ENCODE measurements around the gene FBXO24. TPM values are rescaled to one million over a fixed set of nuclear protein-coding genes. Genes with fewer than 3 reads are reported as not detected.

The FBXO24 gene
- total and polyA plus RNA-seq, 2 of the 8 experiments (the other 6 are each of a cell fraction or from before 2014, with no cell fraction given) = 0.35 to 0.57 TPM

GRCh38 chr7:100632951-100633717, 47.0 kb downstream of the FBXO24 start (continued):
- peak; percentile 45 to 71 (median 63) for TF ChIP-seq CTCF (IDR thresholded peaks at IDR 0.05; ENCODE audit: control extremely low read depth in 1 of 3, insufficient read depth in 1 of 3, low read depth in 1 of 3, low read length in 3 of 3)
- TF ChIP-seq BACH1 (IDR thresholded peaks at IDR 0.05; ENCODE audit: low read length) = 0 out of 2 replicates have a peak, but pooled peaks have one; percentile 37
- no peak for TF ChIP-seq RXRA (IDR thresholded peaks at IDR 0.05; ENCODE audit: insufficient read depth, low read depth, low read length)
- peak; percentile 92 for TF ChIP-seq MAX (IDR thresholded peaks at IDR 0.05)

Measured in H1 (cell line).